HG02759 (cell line): ENCODE measurements around the gene CDH12.

ENCODE experiments used
- ATAC-seq: cut with Tn5 transposase; IDR thresholded peaks from one replicate; pipeline ENCODE4 v1.9.1; 2021; ENCODE audit warnings: mild to moderate bottlenecking, moderate library complexity; ENCODE audit not compliant: unreplicated experiment

The CDH12 gene

DNA sequence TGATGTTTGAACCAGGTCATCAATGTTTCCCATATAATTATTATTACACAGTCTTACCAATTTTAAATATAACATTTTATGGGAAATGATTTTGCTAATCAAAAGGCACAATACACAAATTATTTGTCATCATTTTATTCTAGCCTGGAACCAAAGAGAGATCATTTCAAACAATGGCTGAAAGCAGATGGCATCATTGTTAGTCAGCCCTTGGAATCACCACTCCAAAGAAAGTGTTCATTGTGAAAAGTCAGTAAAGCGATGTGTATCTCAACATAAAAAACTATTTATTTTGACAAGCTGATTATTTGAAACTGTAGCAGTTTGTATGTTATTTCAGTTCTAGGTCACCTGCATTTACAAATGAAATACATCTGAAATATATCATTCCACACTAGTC, 1068.7 kb downstream of the CDH12 start:
- ATAC-seq: no peak

DNA sequence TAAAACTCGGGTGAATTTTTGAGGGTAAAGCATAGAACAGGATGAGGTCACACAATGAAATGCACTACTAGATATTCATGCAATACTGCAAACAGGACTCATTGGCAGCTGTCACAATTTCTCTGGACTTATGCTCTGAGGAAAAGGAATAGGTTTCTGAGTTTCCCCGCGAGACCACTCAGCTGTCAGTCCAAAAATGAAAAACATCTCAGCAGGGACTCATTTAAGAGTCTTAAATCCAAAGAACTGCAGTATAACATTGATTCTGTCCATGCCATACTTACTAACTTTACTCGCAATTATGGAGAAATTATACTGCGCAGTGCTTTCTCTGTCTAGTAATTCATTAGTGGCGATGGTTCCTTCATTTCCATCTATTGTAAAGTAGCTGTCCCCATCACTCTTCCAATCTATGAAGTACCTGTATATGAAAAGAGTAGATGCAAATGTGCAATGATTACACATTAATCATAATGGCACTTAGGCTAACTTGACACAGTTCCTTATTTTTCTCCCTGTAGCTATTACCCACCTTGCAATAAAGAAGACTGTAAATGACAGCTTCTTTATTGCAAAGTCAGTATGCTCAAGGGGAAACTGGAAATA, 1070.0 kb downstream of the CDH12 start:
- no peak for ATAC-seq

DNA sequence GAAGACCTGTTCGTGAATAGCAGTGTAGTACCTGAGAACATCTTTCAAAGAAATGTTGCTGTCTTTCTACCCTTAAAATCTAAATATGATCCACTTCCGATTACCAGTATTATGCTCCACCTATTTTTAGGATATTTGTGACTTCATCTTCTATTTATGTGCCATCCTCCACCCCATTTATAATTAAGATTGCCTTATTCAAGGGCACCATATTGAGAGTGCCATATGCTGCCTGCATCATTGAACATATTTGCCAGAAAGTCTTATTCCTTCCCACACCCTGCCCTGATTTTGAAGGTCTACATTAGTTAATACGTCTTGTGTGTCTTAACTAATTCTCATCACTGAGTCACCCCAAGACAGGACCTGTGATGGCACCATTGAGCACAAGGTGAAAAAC, 1076.7 kb downstream of the CDH12 start:
- no peak for ATAC-seq

DNA sequence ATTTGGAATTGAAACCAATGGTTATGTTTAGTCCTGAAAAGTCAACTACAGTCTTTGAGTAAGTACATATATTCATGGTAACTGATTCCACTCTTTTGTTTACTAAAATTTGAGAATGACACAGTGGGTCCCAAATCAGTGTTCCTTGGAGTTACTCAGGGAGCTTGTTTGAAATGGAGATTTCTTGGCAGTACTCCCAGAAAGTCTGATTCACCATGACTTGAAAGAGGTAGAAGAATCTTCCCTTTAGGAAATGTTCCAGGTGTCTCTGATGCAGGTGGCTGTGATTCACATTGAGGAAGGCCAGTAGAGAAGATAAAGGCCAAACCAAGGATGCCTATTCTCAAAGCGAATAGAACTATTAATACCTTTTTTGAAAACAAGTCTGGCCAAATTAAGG, 1078.3 kb downstream of the CDH12 start:
- no peak for ATAC-seq

DNA sequence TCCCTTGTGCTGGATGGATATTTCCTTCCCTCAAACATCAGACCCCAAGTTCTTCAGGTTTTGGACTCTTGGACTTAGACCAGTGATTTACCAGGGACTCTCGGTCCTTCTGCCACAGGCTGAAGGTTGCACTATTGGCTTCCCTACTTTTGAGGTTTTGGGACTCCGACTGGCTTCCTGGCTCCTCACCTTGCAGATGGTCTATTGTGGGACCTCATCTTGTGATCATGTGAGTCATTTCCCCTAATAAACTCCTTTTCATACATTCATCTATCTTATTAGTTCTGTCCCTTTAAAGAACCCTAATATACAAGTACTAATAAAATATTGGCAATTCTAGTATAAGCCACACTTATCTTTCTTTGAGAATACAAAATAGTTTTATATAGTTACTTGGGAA, 1078.9 kb downstream of the CDH12 start:
- ATAC-seq: no peak

DNA sequence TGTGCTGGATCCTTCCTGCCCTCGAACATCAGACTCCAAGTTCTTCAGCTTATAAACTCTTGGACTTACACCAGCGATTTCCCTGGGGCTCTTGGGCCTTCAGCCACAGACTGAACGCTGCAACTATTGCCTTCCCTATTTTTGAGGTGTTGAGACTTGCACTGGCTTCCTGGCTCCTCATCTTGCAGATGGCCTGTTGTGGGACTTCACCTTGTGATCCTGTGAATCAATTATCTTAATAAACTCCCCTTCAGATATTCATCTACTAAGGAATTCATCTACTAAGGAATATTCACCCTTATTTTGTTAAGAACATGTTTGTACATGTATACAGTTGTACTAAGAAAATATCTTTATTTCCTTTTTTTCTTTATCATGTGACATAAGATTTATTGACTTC, 1079.7 kb downstream of the CDH12 start:
- no peak for ATAC-seq

DNA sequence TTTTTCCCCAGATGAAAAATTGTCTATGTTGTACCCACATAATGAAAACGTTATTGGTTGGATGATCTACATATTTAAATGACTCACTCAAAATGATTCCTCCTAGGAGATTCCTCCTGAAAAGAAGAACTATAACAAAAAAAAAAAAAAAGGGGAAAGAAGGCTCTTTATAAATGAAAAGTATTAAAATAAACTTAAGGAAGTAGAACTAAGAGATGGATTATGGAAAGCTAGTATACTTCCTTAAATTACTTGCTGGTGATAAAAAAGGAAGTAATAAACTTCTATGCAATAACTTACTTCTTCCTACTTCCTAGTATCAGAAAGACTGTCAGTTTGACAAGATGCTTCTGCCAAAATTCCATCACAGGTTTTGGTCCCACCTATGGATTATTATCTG, 1087.7 kb downstream of the CDH12 start:
- ATAC-seq: no peak

DNA sequence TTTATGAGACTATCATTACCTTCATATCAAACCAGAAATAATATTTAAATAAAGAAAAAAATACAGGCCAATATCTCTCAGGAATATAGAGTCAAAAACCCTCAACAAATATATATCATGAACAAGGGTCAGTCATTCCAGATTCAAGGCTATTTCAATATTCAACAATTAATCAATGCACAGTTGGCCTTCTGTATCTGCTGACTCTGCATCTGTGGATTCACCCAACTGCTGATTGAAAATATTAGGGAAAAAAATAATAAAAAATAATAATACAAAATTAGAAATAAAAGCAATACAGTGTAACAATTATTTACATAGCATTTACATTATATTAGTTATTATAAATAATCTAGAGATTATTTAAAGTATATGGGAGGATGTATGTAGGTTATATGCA, 1114.0 kb downstream of the CDH12 start:
- no peak for ATAC-seq

DNA sequence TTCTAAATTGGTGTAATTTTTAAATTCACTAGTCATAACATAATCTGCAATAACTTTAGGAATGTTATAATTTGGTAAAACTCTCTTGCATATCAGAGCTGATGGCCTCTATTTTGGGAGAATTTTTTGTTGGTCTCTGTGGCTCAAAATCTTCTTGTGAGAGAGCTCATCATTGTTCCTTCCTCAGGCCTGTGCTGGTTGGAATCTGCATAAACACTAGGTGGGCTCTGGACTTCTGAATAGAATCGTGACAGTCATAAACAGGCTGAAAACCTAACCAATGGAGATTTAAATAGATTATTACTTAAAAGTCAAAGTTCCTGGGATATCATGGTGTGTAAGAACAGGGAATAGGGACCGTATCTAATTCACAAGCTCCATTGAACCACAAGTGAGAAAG, 1129.6 kb downstream of the CDH12 start:
- ATAC-seq: no peak

DNA sequence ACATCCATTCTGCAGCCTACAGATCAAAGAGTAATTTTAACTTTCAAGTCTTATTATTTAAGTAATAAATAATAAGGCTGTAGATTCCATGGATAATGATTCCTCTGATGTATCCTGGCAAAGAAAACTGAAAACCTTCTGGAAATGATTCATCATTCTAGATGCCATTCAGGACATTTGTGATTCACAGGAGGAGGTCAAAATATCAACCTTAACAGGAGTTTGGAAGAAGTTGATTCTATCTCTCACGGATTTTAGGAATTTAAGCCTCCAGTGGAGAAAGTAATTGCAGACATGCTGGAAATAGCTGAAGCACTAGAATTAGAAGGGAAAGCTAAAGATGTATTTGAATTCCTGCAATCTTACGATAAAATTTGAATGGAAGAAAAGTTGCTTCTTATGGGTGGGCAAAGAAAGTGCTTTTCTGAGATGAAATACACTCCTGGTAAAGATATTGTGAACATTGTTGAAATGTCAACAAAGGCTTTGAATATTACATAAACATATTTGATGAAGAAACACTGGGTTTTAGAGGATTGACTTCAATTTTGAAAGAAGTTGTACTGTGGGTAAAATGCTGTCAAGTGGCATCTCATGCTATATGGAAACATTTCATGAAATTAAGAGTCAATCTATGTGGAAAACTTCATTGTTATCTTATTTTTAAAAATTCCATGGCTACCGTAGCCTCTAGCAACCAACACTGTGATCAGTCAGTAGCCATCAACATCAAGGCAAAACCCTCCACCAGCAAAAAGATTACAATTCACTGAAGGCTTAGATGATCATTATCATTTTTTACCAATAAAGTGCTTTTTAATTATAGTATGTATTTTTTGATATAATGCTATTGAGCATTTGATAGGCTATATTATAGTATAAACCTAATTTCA, 1141.0 kb downstream of the CDH12 start:
- no peak for ATAC-seq

DNA sequence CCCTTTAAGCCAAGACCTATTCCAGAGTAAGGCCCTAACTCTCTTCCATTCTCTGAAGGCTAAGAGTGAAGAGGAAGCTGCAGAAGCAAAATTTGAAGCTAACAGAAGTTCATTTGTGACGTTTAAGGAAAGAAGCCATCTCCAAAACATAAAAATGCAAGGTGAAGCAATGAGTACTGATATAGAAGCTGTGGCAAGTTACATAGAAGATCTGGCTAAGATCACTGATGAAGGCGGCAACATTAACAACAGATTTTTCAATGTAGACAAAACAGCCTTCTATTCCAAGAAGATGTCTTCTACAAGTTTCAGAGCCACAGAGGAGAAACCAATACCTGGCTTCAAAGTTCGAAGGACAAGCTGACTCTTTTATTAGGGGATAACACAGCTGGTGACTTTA, 1143.4 kb downstream of the CDH12 start:
- ATAC-seq: no peak

DNA sequence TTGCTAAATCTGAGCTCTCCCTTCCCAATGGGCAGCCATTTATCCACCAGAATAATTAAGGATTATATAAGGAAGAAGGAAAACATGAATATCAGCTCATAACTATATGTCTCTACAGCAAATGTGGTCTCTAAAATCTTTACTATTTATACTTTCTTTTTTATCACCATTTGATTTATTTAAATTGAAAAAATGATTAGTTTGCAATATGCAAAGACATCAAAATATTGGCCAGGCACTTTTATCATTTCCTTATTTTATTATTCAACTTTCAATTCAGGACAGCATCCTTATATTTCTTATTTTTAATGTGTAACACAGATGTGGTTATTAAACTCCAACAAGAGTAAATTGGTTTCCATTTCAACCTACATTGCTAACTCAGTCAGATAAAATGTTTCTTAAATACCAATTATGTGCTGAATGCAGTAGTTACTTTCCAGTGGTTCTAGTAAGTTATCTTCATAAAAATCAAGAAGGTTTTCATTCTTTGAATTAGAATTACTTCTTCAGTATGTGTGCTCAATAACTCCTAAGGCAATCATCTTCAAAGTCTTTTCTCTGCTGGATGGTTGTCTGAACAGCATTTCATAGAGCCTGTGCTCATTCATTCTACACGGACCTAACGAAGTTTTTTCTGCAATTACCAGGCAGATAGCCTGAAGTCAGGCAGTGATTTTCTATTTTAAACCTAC, 1148.0 kb downstream of the CDH12 start:
- no peak for ATAC-seq

DNA sequence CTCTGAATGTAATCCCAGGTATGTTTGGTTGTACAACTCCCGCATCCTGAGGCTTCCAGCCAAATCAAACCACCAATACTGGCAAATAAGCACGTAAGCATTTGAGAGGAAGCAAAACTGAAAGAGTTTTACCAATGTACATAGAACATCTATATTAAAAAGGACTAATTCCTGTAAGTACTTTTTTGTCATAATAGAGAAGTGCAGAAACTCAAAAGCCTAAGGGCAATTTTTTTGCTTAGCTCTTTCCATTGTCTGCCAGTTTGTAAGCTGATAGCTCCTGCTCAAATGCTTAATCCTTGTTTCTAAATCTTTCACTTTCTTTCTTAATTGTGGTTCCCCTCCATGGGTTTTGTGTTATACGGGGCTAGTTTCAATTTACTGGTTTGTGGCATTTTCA, 1151.8 kb downstream of the CDH12 start:
- ATAC-seq: no peak
